Subcutaneous abdominal adipose tissue (tissue), 5 donors: ENCODE measurements around the gene DBF4B.

Experiments used
- H3K27ac ChIP-seq: one replicate; pipeline ENCODE4 v1.7.0; 2013; ENCODE audit warnings: low read depth, mild to moderate bottlenecking, inconsistent platforms, low read length, moderate library complexity
- H3K27me3 ChIP-seq, 5 donors: one replicate each; pipeline ENCODE4 v1.7.0; 2013; ENCODE audit warnings: low read length in 5 of 5, inconsistent platforms in 1 of 5; ENCODE audit not compliant: control insufficient read depth in 5 of 5, insufficient read depth in 4 of 5
- H3K36me3 ChIP-seq, 5 donors: one replicate each; pipeline ENCODE4 v1.7.0; 2013; ENCODE audit warnings: low read length in 5 of 5; ENCODE audit not compliant: control insufficient read depth in 5 of 5, insufficient read depth in 5 of 5
- H3K4me1 ChIP-seq, 5 donors: one replicate each; pipeline ENCODE4 v1.7.0; 2013; ENCODE audit warnings: low read length in 5 of 5, mild to moderate bottlenecking in 3 of 5, moderate library complexity in 1 of 5; ENCODE audit not compliant: control insufficient read depth in 5 of 5, insufficient read depth in 5 of 5
- H3K4me3 ChIP-seq, 5 donors: one replicate each; pipeline ENCODE4 v1.7.0; 2013; ENCODE audit warnings: low read length in 5 of 5, low read depth in 1 of 5
- H3K9ac ChIP-seq, 5 donors: one replicate each; pipeline ENCODE4 v1.7.0; 2013; ENCODE audit warnings: low read length in 5 of 5, mild to moderate bottlenecking in 4 of 5, moderate library complexity in 3 of 5
- H3K9me3 ChIP-seq, 5 donors: one replicate each; pipeline ENCODE4 v1.7.0; 2013; ENCODE audit warnings: low read length in 5 of 5; ENCODE audit not compliant: control insufficient read depth in 5 of 5
- donor health status: healthy.
- donor health status: healthy.
- donor health status: healthy.
- donor health status: healthy.
- donor health status: healthy.

DBF4B gene

GRCh38 chr17:44796731-44797130, 88.3 kb downstream of the DBF4B start:
- Histone ChIP-seq H3K9me3 (no peaks in the 10 kb centered on the region), H3K4me1 (peaks cover 0 to 25% (median 15%) of the 10 kb centered on the region in 5 donors), H3K36me3 (peaks cover 0 to 2% (median 0%) of the 10 kb centered on the region in 5 donors), H3K4me3 (no peak overlapping the region), H3K27me3 (peaks cover 0 to 2% (median 0%) of the 10 kb centered on the region in 5 donors), H3K9ac (no peak overlapping the region), H3K27ac (no peak overlapping the region)

GRCh38 chr17:44797802-44798201, 89.3 kb downstream of the DBF4B start:
- Histone ChIP-seq H3K27ac (no peak overlapping the region), H3K36me3 (peaks cover 0 to 2% (median 0%) of the 10 kb centered on the region in 5 donors), H3K9me3 (no peaks in the 10 kb centered on the region), H3K4me1 (peaks cover 0 to 25% (median 15%) of the 10 kb centered on the region in 5 donors), H3K27me3 (peaks cover 0 to 2% (median 0%) of the 10 kb centered on the region in 5 donors), H3K4me3 (no peak overlapping the region), H3K9ac (no peak overlapping the region)

DNA sequence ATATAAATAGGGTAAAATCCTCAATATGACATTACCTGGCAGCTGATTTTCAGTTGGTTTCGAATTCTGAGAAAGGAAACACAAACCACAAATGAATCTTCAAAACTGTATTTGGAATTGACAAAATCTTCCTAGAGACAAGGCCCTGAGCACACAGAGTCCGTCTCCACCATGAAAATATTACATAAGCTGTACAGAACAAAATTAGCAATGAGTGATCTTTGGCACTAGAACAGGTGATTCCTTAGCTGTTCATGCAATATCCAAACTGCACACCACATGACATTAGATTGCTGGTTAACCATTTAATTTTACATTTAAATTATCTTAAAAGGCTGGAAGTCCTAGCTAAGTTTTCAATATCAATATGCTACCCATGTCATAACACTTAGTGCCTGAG, 89.9 kb downstream of the DBF4B start:
- H3K9ac ChIP-seq = no peak overlapping the region
- no peak overlapping the region for H3K4me3 ChIP-seq
- H3K36me3 ChIP-seq = peaks cover 0 to 2% (median 0%) of the 10 kb centered on the region in 5 donors
- peaks cover 0 to 25% (median 15%) of the 10 kb centered on the region in 5 donors for H3K4me1 ChIP-seq
- peaks cover 0 to 2% (median 0%) of the 10 kb centered on the region in 5 donors for H3K27me3 ChIP-seq
- no peak overlapping the region for H3K27ac ChIP-seq
- no peaks in the 10 kb centered on the region for H3K9me3 ChIP-seq
